CD4-positive, alpha-beta T cell treated with Interleukin-21 for 1 hour (primary cell): ENCODE measurements around the gene VGLL4.
"Not testable (repeated sequence)": the region's sequence is repeated elsewhere in the genome, so short reads cannot be mapped to it uniquely, and the experiment has no call there.

Experiments used
- DNase-seq: peaks from one replicate; pipeline ENCODE4 v3.0.0-alpha.2; 2020

The VGLL4 gene

DNA sequence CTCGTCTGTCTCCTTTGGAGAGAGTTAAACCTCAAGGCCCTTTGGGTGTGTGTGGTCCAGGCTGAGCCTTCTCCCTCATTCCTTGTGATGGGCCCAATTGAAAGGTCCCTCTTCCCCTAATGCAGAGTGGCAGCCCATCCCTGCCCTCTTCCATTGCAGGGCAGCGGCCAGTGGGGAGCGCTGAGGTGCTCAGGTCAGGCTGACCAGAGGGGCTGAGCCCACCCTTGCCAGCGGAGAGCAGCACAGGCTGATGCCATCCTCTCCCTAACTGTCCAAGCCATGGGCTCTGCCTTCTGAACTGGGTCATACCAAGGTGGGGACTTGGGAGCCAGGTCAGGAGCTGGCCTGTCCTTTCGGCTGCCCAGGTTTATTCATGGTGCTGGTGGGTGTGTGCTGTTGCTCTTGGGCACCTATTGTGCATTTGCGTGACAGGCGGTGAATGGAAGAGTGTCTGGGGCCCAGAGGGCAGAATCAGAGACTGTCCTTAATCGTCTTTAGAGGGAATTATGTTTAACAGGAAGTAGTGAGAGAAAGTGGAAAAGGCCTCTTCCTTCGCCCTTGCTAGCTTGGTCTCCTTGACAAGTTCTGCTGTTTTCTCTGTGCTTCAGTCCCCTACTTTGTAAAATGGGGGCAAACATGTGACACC is 96.9 kb downstream of the VGLL4 start:
- DNase-seq: no peak

DNA sequence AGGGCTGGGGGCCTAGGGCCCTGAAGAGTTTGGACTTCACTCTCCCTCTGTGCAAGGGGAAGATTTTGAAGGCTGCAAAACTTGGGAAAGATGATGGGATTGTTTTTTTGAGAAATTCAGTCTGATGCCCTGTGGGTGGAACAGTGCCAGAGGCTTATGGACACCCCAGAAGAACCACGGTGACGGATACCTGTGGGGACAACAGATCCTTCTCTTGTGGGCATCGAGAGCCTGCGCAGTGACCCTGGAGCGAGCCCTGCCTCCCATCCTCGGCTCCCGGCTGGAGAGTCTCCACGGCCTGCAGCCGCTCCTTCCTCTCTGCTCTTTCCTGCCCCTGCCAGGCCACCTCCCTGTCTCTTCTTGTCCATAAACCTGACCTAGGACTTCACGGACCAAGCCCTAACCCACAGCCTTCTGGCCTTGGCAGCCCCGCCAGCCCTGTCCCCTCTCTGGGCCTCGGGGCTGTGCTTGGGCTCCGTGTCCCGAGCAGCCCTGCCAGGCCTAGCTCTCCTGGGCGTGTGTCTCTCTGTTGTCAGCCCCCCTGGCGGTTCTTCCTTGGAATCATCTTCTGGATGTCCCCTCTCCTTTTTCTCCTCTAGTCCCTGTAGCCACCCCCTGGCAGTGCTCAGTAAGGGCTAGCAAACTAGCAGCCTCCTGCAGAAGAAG is 98.4 kb downstream of the VGLL4 start:
- DNase-seq: no peak

DNA sequence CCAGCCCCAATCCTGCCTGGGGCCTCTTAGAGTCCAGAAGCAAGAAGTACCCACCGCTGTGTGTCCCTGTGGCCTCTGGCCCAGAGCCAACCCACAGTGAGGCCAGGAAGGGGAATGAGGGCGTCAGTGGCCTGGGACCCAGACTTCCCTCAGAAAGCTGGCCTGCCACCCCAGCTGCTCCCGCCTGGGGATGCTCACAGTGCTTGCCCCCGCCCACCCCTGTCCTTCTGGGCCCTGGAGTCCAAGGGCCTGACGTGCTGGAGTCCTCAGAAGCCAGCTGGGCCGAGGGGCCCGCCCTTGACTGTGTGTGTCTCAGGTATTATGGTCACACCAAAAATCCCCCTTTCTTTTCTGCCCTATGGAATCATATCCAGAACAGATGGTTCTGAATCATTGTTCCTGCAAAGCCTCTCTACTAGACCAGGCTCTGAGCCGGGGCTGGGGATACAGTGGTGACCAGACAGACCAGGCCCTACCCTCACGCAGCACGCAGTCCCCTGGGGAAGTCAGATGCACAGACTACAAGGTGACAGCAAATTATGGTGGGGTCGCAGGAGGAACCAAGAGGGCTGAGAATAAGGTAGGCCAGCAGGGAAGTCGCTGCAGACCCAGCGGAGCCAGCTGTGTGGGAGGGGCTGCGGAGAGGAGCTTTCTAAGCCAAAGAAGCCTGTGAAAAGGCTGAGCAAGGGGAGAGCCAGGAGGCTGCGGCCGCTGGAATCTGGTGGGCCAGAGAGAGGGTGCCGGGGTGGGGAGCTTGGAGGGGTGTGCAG is 99.1 kb downstream of the VGLL4 start:
- DNase-seq: no peak

DNA sequence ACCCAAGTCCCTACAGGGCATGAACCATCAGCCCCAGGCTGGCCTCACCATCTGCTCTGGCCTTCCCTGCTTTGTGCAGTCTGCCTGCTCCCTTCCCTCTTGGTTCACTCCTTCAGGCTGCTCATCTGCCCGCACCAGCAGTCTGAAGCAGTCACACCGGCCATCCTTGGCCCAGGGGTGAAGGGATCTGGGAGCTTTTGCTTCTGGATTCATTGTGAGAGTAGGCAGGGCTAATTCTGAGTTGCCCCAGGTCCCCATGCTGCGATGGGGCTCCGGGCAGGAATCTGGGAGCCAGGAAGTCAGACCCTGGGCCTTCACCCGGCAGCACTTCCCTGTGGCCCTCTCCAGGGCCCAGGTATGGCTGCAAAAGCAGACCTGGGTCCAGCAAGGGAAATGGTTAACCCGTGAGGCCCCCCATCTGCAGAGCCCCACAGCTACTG is 99.7 kb downstream of the VGLL4 start:
- DNase-seq: no peak

DNA sequence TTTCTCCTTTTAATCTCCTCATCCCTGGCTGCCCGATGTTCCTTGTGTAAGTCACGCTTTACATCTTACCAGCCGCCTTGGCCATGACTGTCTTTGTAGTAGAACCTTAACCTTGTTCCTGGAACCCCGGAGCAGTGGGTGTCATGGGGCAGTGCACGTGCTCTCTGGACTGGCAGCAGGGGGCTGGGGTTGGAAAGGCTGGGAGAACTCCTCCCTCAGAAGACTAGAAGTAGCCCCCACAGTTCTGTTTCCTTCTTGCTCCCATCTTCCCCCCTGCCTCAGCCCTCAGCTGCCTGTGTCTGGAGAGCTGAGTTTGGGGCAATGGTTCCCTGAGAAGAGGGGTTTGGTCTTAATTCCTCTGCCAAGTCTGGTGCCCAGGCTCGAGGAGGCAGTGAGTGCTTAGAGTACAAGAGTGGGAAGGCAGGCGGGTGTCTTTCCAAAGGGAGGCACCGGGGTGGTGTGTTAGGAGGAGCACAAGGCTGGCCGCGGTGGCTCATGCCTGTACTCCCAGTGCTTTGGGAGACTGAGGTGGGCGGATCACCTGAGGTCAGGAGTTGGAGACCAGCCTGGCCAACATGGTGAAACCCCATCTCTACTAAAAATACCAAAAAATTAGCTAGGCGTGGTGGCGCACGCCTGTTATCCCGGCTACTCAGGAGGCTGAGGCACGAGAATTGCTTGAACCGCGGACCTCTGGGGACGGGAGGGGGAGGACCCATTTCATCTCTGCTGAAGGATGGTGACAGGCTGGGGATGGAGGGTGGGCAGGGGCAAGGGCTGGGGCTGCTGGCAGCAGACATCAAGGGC is 100.4 kb downstream of the VGLL4 start:
- DNase-seq: no peak

DNA sequence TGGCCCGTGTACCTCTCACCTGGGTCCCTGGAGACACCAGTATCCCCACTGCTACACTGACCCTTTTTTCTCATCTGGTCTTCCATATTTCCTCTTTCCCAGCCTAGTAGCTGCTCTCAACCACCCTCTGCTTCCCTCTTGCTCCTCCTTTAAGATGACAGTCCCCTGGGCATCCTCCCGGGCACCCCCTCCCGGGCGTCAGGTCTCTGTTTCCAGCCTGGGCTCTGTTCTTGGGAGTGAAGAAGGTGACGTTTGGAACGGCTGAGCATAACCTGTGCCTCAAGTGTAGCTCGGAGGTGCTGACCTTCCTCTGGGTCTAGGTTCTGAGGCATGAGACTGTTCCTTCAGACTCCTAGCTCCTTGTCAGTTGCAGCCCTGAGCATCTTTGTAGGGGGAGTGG is 101.2 kb downstream of the VGLL4 start:
- no peak for DNase-seq

DNA sequence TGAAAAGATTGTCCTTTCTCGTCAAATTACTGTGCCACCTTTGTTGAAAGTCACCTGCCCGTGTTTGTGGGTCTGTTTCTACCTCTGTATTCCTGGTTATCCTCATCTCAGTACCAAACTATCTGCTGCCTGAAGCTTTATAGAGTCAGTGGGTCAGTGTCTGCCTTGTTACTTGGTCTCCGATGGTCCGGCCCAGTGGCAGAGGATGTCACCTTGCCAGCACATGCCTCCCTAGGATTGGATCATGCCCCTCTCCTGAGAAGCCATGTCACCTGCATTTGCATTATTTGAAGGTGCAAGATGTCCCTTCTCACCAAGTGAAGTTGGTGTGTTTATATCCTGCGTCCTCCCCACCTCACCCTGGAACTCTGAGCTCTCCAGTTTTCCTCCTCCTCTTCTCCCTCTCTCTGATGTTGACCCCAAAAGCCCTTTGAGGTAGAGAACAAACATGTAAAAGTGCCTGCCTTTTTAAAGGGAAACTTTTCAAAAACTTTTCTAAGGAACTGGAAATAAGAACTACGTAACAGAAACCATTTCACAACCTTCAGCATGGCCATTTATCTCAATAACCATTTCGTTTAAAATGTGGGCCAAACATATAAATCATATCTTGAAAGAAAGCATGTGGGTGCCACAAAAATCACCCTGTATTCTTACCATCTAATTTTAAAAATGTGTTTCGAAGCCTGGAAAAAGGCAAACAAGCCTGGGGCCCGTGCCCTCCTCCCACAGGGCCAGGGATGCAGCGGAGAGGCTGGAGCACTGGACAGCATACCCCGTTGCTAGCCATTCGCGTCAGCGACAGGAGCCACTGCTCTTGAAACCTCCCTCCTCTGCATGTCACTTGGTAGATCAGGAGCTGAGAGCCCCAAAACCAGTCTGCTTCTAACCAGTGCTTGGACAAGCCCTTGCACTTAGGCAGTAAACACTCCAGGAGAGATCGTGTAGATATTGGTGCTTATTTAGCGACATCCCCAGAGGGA is 102.1 kb downstream of the VGLL4 start:
- no peak for DNase-seq

DNA sequence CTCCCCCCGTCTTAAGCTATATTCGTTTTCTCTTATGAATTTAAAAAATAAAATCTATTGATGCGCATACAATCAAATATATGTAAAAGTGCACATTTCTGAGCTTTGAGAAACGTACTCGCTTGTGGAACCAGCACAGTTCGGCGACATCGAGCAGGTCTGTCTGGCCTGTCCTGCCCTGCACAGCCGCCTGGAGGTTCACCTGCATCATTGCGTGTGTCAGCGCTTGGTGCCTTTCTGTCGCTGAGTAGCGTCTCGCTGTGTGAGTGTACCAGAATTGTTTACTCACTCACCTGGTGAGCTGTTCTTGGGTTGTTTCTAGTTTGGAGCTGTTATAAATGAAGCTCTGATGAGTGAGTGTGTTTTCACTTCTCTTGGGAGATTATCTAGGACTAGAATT is 104.0 kb downstream of the VGLL4 start:
- DNase-seq: no peak

DNA sequence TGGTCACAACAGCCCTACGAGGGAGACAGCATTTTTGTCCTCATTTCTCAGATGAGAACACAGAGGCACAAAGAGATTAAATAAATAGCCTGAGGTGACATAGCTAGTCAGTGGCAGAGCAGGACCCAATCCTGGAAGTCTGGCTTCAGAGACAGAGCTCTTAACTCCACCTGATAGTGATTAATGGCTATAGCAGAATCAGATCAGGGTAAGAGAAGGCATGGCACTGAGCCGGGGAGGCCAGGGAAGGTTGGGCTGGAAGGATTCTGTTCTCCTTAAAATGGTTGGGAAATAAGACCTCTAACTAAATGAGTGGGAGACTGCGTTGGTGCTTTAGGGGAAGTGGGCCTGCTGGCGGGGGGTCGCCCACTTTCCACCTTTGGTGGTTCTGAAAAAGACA is 104.5 kb downstream of the VGLL4 start:
- DNase-seq: no peak

DNA sequence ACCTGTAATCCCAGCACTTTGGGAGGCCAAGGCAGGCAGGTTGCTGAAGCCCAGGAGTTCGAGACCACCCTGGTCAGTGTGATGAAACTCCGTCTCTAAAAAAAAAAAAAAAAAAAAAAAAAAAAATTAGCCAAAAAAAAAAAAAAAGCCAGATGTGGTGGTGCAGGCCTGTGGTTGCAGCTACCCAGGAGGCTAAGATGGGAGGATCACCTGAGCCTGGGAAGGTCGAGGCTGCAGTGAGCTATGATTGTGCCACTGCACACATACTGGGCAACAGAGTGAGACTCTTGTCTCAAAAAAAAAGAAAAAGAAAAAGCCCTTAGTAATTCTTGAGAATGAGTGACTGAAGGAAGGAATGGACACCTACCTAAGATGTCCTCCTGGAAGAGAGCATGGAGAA is 105.1 kb downstream of the VGLL4 start:
- no peak for DNase-seq

DNA sequence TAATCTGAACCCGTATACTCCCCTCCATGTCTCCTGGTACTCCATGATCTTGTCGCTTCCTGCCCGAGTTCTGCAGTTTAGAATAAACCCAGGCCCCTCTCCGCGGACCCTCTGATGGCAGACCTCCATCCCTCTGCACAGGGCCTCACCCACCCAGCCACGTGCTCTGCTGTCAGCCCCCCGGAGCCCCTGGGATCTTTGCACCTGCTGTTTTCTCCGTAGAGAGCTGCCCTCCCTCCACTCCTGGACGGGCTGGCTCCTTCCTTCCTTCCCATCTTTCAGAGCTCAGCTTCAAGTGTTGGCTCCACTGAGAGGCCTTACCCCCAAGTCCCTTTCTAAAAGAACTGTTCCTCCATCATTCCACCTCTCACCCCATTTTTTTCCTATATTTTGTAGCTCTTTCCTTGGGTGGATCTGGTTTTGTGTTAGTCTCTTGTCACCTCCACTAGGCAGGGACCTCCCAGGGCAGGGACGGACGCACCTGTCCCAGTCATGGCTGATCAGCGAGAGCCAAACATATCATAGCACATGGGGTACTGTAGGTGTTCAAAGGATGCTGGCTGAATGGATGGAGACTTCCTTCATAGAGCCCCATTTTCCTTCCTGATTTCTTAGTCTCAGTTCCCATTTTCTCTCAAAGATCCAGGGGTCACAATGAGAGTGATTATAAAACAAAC is 106.6 kb downstream of the VGLL4 start:
- DNase-seq: no peak

DNA sequence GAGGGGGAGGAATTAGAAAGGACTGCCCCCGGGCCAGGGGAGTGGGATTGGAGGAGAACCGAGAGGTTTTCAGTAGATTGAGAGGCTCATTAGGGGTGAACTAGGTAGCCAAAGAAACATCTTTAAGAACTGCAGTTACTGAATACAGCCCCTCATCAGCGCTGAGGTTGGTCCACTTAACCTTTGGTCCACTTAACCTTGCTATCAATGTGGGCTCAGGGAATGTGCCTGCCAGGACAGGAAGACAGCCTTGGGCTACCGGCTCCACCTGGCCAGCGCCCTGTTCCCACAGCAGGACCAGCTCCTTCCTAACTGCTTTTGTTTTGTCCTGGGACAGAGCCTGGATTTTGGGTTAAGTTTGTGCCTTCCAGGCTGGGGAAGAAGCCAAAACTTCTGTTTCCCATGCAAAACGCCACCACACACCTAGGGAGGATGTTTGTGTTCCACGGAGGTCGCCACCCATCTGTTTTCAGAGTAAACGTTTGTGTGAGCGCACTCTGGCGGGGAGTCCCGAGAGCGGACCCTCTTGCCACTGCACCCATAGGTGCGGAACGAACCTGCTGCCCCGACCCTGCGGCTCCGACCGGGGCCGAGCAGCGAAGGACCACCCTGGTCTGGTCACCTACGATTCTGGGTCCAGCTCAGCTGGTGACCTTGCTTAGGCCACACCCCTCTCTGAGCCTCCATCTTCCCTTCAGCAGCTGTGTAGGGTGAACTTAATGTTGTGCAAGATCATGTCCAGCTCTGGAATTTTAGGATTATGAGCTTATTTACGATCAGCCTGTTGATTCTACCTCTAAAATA is 107.4 kb downstream of the VGLL4 start:
- no peak for DNase-seq

DNA sequence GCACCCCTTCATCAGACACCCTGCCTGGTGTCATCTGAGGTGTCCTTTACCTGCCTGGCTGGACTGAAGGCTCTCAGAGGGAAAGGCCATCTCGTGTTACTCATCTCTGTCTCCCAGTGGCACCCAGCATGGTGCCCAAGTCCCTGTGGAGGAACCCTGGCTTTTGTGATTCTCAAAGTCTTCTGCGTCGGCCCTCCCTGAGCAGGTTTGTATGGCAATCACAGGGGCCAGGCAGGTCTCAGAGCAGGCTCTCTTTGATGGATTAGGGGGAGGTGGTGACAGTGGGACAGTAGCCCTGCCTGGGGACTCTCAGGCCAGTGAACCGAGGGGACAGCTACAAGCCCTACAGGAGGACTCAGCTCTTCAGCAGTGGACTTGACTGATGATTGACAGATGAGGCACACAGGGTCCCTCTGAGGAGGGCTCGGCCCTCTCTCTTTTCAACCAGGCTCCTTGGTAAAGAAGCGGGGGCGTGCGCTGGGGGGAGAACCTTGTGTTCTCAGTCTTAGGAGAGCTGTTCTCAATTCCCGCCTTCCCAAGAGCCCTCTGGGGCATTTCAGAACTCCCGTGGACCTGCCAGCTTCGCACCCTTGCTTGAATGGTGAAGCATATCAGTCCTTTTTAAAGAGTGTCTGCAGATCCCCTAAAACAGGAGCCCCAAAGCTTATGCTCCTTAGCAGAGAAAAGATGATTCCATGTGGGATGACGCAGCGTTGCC is 108.3 kb downstream of the VGLL4 start:
- no peak for DNase-seq

DNA sequence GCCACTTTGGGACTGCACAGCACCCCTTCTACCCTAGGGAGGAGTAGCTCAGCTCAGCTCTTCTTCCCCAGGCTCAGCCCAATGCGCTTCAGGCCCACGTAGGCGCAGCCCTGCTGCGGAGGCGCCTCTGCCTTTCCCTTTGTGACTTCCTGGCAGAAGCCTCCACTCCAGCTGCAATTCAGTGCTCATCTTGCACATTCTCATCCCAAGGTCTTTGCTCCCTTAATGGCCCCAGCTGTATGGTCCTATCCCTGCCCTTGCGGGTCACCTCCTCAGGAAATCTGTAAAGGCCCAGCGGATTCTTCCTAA is 109.0 kb downstream of the VGLL4 start:
- no peak for DNase-seq

DNA sequence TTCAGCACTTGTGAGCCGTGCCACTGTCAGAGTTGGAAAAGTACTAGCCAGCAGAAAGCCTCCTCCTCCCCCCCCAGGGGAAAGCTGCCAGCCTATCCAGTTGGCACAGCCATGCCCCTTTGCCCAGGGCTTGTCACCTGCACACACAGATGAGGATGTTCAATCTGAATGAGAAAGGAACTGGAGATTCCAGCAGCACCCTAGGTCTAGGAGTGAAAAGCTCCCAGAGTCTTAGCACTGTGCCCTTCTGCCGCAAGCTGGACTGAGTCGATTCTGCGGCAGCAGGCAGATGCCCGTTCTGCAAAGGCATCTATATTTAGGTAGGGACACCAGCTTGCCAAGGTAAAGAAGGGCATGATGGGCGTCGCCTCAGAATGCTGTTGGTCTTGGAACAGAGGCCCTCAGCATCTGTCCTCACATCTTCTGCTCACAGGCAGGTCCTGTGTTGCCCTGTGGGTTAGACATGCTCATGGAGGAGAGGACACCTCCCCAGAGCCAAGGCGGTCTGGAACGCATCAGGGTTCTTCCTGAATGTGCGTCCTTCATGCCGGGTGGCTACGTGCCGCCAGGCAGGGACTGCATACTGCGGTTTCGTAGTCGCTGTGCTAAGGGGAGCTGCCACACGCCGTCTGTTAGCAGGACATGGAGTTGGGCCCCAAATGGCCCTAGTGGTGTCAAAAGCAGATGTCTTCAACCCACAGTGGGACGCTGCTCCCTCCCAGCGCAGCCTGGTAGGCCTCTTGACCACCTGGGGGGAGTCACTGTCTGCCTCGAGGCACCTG is 109.5 kb downstream of the VGLL4 start:
- no peak for DNase-seq

DNA sequence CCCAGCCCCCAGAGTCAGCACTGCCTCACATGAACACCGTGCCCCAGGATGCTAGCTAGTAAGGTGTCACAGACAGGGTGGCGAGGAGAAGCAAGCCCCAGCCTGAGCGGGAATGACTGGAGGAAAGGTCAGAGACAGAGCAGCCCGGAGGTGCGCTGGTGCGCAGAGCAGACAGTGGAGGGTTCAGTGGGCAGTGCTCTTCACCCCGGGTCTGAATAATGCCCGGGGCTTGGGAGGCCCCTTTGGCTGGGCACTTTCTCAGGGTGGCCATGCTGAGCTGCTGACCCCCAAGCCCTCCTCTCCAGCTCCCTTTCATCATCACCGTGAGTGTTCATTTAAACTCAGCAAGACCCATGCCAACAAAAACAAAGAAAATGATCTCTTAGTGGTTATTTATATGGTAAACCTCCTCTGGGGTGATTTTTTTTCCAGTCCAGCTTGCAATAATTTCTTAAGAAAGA is 110.8 kb downstream of the VGLL4 start:
- no peak for DNase-seq

DNA sequence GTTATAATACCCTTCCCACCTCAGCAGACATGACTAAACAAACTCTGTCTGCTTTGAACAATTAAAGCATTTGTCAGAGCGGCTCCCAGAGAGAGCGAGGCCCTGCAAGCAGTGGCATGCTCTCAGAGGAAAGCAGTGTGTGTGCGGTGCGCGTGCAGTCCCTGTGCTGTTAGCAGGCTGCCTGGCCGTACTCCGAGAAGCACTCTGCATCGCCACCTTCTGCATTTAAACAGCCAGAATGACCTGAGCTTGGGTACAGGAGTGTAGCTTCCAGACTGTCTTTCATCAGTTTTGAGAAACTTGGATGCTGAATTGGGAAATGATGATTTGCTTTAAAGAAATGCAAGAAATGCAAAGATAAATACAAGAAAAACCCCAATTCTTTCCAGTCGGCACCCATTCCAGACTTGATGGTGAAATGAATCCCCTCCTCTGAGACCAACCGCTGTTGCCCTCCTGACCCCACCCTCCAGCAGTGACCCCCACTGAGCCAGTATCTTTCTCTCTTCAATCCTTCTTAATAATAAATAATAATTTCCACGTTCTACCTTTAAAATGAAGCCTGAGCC is 113.5 kb downstream of the VGLL4 start:
- no peak for DNase-seq

DNA sequence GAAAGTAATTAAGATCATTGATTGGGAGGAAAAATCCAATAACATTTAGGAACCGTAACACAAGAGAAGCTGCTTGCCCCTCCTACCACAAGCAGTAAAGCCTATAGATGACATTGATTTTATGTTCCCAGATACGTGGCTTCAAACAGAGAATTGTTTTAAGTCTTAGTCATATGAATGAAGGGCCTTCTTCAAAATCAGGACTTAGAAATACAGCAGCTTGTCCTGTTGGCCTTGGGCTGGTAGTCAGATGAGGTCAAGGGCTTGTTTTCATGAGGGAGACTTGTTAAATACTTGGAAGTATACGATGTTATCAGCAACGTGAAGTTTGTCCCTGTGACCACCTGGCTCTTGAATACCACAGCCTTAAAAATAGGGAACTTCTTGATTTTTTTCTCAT is 114.4 kb downstream of the VGLL4 start:
- DNase-seq: no peak

DNA sequence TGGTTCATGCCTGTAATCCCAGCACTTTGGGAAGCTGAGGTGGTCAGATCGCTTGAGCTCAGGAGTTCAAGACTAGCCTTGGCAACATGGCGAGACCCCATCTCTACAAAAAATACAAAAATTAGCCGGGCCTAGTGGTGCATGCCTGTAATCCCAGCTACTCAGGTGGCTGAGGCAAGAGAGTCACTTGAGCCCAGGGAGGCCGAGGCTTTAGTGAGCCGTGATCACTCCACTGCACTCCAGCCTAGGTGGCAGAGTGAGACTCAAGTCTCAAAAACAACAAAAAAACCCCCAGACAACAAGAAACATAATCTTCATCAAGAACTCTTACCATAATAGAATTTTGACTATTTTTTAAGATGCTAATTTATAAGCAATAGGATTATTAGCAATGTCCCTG is 117.6 kb downstream of the VGLL4 start:
- not testable (repeated sequence) for DNase-seq
